PC-3 (cell line): ENCODE measurements around the gene LINGO4. TPM values are rescaled to one million over a fixed set of nuclear protein-coding genes. Genes with fewer than 3 reads are reported as not detected.

Experiments
- ATAC-seq: fragments of 200-7000 bp; cut with Tn5 transposase; 2 replicates; pipeline ENCODE4 v1.9.1; 2020; ENCODE audit warnings: mild to moderate bottlenecking, moderate library complexity
- BruUV-seq: library from RNA; stranded (reverse); fragments of 400-500 nt; replicated peaks from 2 replicates; lab custom pipeline; 2021; lab: Mats Ljungman, UMichigan
- CTCF ChIA-PET: fragments of 300-600 bp; sonication (Branson Sonifier 250); formaldehyde crosslinking; loops from one replicate; lab custom pipeline; 2022; ENCODE audit warnings: antibody characterized with exemption; lab: Charles Lee
- POLR2A ChIA-PET: fragments of 300-600 bp; sonication (Branson Sonifier 250); formaldehyde crosslinking; loops from one replicate; lab custom pipeline; 2022; ENCODE audit warnings: antibody characterized with exemption; ENCODE audit not compliant: unreplicated experiment; lab: Charles Lee
- DNase-seq: peaks from one replicate; pipeline ENCODE4 v3.0.0-alpha.2; 2015
- H2AFZ ChIP-seq: fragments of 300-600 bp; sonication (generic); 2 replicates; pipeline ENCODE4 v1.6.0; 2016; ENCODE audit warnings: antibody characterized with exemption, low read length
- H3F3A ChIP-seq: fragments of 300-600 bp; sonication (generic); one replicate; pipeline ENCODE4 v1.6.0; 2017; ENCODE audit warnings: antibody characterized with exemption, low read length, control low read depth, mild to moderate bottlenecking; ENCODE audit not compliant: unreplicated experiment
- H3K27ac ChIP-seq: fragments of 300-600 bp; sonication (generic); 2 replicates; pipeline ENCODE4 v1.5.1; 2016; ENCODE audit warnings: mild to moderate bottlenecking, low read length
- H3K27me3 ChIP-seq: fragments of 300-600 bp; sonication (generic); 2 replicates; pipeline ENCODE4 v1.6.1; 2016; ENCODE audit warnings: low read length, mixed read lengths
- H3K36me3 ChIP-seq: fragments of 300-600 bp; sonication (generic); 2 replicates; pipeline ENCODE4 v1.6.1; 2016; ENCODE audit warnings: low read depth, mixed run types, low read length, mixed read lengths
- H3K4me1 ChIP-seq: fragments of 300-600 bp; sonication (generic); 2 replicates; pipeline ENCODE4 v1.5.1; 2016; ENCODE audit warnings: low read length; ENCODE audit not compliant: insufficient read depth
- H3K4me2 ChIP-seq: fragments of 300-600 bp; sonication (generic); 2 replicates; pipeline ENCODE4 v1.6.0; 2016; ENCODE audit warnings: low read length
- H3K4me3 ChIP-seq: fragments of 300-600 bp; sonication (generic); 2 replicates; pipeline ENCODE4 v1.5.1; 2016; ENCODE audit warnings: mild to moderate bottlenecking, low read length, mixed read lengths
- H3K79me2 ChIP-seq: fragments of 300-600 bp; sonication (generic); 2 replicates; pipeline ENCODE4 v1.6.1; 2017; ENCODE audit warnings: low read length, mixed read lengths
- H3K9ac ChIP-seq: fragments of 300-600 bp; sonication (generic); 2 replicates; pipeline ENCODE4 v1.6.0; 2016; ENCODE audit warnings: mild to moderate bottlenecking, low read length
- H3K9me2 ChIP-seq: fragments of 300-600 bp; sonication (generic); replicated peaks from 2 replicates; pipeline ENCODE4 v1.6.1; 2016; ENCODE audit warnings: mixed run types, low read length, mixed read lengths
- H3K9me3 ChIP-seq: fragments of 300-600 bp; sonication (generic); 2 replicates; pipeline ENCODE4 v1.6.1; 2016; ENCODE audit warnings: low read length, mixed read lengths
- H4K20me1 ChIP-seq: fragments of 300-600 bp; sonication (generic); 2 replicates; pipeline ENCODE4 v1.6.1; 2016; ENCODE audit warnings: low read length, mixed read lengths
- EZH2 ChIP-seq: fragments of 300-600 bp; sonication (generic); IDR thresholded peaks from one replicate; pipeline ENCODE4 v1.6.1; 2017; ENCODE audit warnings: antibody characterized with exemption, mild to moderate bottlenecking, low read length; ENCODE audit not compliant: unreplicated experiment
- EZH2phosphoT487 ChIP-seq: fragments of 300-600 bp; sonication (generic); IDR thresholded peaks from 2 replicates; pipeline ENCODE4 v1.6.1; 2018; ENCODE audit warnings: mild to moderate bottlenecking, antibody characterized with exemption, low read length, borderline replicate concordance
- intact Hi-C: fragments of 100-400 bp; cut with micrococcal nuclease; formaldehyde crosslinking; loops from 2 replicates; pipeline ENCODE4 v1.9.0; 2023
- total RNA-seq: library from RNA; depleted of rRNA; stranded (reverse); fragments of >200 nt; gene quantifications from 2 replicates; pipeline ENCODE4 v1.2.3, GENCODE V29; 2014
- TF ChIP-seq, protein P1 (sequence below): fragments of 300-600 bp; sonication (generic); conservative IDR thresholded peaks from 2 replicates; pipeline ENCODE4 v1.5.1; 2017; ENCODE audit warnings: antibody characterized with exemption, low read depth, mild to moderate bottlenecking, low read length

The LINGO4 gene
- total RNA-seq, 1 experiment from 2014 or later = not detected

GRCh38 chr1:151760597-151761385, 44.4 kb downstream of the LINGO4 start:
- Histone ChIP-seq H3K9me3 (no peaks in the 10 kb centered on the region), H2AFZ (no peak overlapping the region), H3K27me3 (no peaks in the 10 kb centered on the region), H3K27ac (no peak overlapping the region), H3K4me3 (no peak overlapping the region), H4K20me1 (no peaks in the 10 kb centered on the region), H3K9me2 (no peaks in the 10 kb centered on the region), H3K9ac (no peak overlapping the region), H3K36me3 (peaks cover 33% of the 10 kb centered on the region), H3K4me2 (no peak overlapping the region), H3F3A (no peaks in the 10 kb centered on the region), H3K4me1 (peaks cover 31% of the 10 kb centered on the region), H3K79me2 (peaks cover 26% of the 10 kb centered on the region)
- ChIA-PET CTCF (no interaction called here), POLR2A (no interaction called here)
- intact Hi-C loops = no loop called here
- ATAC-seq (no peak), DNase-seq (peak; percentile 43)
- BruUV-seq = no TSS peak
- no peak for TF ChIP-seq EZH2phosphoT487
- TF ChIP-seq EZH2 = no peak
- TF ChIP-seq, protein P1, sequence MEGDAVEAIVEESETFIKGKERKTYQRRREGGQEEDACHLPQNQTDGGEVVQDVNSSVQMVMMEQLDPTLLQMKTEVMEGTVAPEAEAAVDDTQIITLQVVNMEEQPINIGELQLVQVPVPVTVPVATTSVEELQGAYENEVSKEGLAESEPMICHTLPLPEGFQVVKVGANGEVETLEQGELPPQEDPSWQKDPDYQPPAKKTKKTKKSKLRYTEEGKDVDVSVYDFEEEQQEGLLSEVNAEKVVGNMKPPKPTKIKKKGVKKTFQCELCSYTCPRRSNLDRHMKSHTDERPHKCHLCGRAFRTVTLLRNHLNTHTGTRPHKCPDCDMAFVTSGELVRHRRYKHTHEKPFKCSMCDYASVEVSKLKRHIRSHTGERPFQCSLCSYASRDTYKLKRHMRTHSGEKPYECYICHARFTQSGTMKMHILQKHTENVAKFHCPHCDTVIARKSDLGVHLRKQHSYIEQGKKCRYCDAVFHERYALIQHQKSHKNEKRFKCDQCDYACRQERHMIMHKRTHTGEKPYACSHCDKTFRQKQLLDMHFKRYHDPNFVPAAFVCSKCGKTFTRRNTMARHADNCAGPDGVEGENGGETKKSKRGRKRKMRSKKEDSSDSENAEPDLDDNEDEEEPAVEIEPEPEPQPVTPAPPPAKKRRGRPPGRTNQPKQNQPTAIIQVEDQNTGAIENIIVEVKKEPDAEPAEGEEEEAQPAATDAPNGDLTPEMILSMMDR = no peak

DNA sequence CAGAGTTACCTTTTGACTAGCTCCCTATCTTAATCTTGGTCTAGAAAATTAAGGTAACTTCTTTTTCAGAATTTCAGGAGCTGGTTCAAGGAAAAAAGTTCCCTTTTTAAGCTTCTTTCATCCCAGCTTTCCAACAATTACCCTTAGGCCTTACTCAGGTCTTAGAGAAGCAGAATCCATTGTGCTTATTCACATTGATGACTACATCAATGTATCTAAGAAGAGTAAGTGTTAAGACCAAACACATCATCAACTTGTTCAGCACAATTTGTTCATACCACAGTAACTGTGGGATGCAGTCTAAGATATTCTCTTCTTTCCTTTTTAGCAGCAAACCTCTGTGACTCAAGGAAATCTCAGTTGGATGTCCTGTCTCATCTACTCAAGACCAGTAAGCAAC, 46.0 kb downstream of the LINGO4 start:
- DNase-seq (no peak), ATAC-seq (no peak)
- no peaks in the 10 kb centered on the region for H3K9me3 ChIP-seq
- POLR2A ChIA-PET = interaction anchor here (0.7 kb wide), 1 partner anchor 568 kb away, joined by 4 read pairs; no protein-coding TSS in a partner anchor
- peaks cover 24% of the 10 kb centered on the region for H3K79me2 ChIP-seq
- CTCF ChIA-PET = no interaction called here
- no peak overlapping the region for H3K4me3 ChIP-seq
- H2AFZ ChIP-seq = no peak overlapping the region
- H3K27ac ChIP-seq = no peak overlapping the region
- no peaks in the 10 kb centered on the region for H3F3A ChIP-seq
- H3K36me3 ChIP-seq = peaks cover 33% of the 10 kb centered on the region
- H3K4me1 ChIP-seq = peaks cover 26% of the 10 kb centered on the region
- TF ChIP-seq EZH2phosphoT487 (no peak), EZH2 (no peak)
- TF ChIP-seq, protein P1 = no peak
- H3K4me2 ChIP-seq = no peak overlapping the region
- intact Hi-C loops = no loop called here
- BruUV-seq = no TSS peak
- H3K27me3 ChIP-seq = no peaks in the 10 kb centered on the region
- no peaks in the 10 kb centered on the region for H3K9me2 ChIP-seq
- H3K9ac ChIP-seq = no peak overlapping the region
- H4K20me1 ChIP-seq = no peaks in the 10 kb centered on the region

- Histone ChIP-seq H3F3A (no peaks in the 10 kb centered on the region), H4K20me1 (no peaks in the 10 kb centered on the region), H3K36me3 (peaks cover 25% of the 10 kb centered on the region), H3K4me1 (peaks cover 9% of the 10 kb centered on the region; the same call in 1 of the 2 replicates), H3K79me2 (no peaks in the 10 kb centered on the region), H3K9me2 (no peaks in the 10 kb centered on the region), H3K27me3 (no peaks in the 10 kb centered on the region), H3K9ac (no peak overlapping the region), H2AFZ (no peak overlapping the region), H3K27ac (no peak overlapping the region), H3K9me3 (no peaks in the 10 kb centered on the region), H3K4me2 (no peak overlapping the region), H3K4me3 (no peak overlapping the region)
- ChIA-PET CTCF (interaction anchor here (0.6 kb wide), 1 partner anchor 80 kb away, joined by 4 read pairs; no protein-coding TSS in a partner anchor), POLR2A (no interaction called here)
- peak; percentile 43 for DNase-seq
- intact Hi-C loops = no loop called here
- no TSS peak for BruUV-seq
- no peak for TF ChIP-seq EZH2phosphoT487
- no peak for TF ChIP-seq EZH2
- TF ChIP-seq, protein P1 = no peak
- peak; percentile 95 for ATAC-seq
Observed at GRCh38 chr1:151756291-151756690, 48.9 kb downstream of the LINGO4 start.
